ENCODE data around the gene EXOC3L4. TPM values are rescaled to one million over a fixed set of nuclear protein-coding genes. Genes with fewer than 3 reads are reported as not detected.

The EXOC3L4 gene
- total and polyA plus RNA-seq, 9 of the 15 experiments (the other 6 are each of a cell fraction or from before 2014, with no cell fraction given): 0.10 to 6.7 (median 0.98) TPM; not detected in 1

DNA sequence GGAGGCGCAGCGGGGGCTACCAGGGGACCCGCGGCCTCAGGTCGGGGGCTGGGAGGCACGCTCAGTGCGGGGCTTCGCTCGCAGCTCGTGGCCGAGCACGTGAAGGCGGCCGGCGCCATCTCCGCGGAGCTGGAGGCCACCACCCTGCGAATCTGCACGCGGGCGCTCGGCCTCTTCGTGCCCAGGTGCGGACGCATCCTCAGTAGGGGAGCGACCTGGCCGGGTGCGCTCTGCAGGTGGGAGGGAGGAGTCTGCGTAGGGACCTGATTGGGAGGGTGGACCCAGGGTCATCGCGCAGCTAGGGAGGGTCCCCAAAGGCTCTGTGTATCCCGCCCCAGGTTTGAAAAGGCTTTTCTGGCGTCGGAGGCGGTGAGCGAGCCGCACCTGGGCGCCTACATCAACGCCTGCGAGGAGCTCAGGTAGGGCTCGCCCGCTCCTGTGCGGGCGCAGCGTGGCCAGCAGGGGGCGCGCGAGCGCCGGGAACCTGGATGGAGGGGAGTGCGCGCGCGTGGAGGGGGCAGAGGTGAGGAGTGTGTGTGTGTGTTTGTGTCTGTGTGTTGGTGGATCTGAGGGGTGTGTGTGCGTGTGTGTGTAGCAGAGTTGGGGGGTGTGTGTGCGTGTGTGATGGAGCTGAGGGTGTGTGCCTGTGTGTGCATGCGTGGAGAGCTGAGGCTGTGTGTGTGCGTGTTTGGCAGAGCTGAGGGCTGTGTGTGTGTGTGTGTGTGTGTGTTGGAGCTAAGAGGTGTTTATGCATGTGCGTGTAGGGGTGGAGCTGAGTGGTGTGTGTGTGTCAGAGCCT is 10.3 kb downstream of the EXOC3L4 start (continued):
- no peak for TF ChIP-seq BHLHE40 (IDR thresholded peaks at IDR 0.05; ENCODE audit: low read length)
- TF ChIP-seq ELF4 (CRISPR knock-in tag; IDR thresholded peaks at IDR 0.05): peak; percentile 83; the same call in 1 of the 2 replicates
- 0 out of 2 replicates have a peak, but pooled peaks have one; percentile 33 for TF ChIP-seq TARDBP (IDR thresholded peaks at IDR 0.05)
- no peak for TF ChIP-seq MED1 (CRISPR knock-in tag; IDR thresholded peaks at IDR 0.05; ENCODE audit: borderline replicate concordance)
- TF ChIP-seq HDAC2 (IDR thresholded peaks at IDR 0.05): 0 out of 2 replicates have a peak, but pooled peaks have one; percentile 19
- TF ChIP-seq ZNF23 (CRISPR knock-in tag; IDR thresholded peaks at IDR 0.05): no peak
- TF ChIP-seq, protein P1, sequence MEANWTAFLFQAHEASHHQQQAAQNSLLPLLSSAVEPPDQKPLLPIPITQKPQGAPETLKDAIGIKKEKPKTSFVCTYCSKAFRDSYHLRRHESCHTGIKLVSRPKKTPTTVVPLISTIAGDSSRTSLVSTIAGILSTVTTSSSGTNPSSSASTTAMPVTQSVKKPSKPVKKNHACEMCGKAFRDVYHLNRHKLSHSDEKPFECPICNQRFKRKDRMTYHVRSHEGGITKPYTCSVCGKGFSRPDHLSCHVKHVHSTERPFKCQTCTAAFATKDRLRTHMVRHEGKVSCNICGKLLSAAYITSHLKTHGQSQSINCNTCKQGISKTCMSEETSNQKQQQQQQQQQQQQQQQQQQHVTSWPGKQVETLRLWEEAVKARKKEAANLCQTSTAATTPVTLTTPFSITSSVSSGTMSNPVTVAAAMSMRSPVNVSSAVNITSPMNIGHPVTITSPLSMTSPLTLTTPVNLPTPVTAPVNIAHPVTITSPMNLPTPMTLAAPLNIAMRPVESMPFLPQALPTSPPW (CRISPR knock-in tag; IDR thresholded peaks at IDR 0.05): peak; percentile 32; the same call in 1 of the 2 replicates
- no peak for TF ChIP-seq MTF1 (CRISPR knock-in tag; IDR thresholded peaks at IDR 0.05; ENCODE audit: borderline replicate concordance)
- no peak for TF ChIP-seq HNRNPH1 (optimal IDR thresholded peaks at IDR 0.05; ENCODE audit: low read depth, low read length)
- TF ChIP-seq, protein P2, sequence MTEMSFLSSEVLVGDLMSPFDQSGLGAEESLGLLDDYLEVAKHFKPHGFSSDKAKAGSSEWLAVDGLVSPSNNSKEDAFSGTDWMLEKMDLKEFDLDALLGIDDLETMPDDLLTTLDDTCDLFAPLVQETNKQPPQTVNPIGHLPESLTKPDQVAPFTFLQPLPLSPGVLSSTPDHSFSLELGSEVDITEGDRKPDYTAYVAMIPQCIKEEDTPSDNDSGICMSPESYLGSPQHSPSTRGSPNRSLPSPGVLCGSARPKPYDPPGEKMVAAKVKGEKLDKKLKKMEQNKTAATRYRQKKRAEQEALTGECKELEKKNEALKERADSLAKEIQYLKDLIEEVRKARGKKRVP (CRISPR knock-in tag; IDR thresholded peaks at IDR 0.05): no peak
- TF ChIP-seq, protein P3, sequence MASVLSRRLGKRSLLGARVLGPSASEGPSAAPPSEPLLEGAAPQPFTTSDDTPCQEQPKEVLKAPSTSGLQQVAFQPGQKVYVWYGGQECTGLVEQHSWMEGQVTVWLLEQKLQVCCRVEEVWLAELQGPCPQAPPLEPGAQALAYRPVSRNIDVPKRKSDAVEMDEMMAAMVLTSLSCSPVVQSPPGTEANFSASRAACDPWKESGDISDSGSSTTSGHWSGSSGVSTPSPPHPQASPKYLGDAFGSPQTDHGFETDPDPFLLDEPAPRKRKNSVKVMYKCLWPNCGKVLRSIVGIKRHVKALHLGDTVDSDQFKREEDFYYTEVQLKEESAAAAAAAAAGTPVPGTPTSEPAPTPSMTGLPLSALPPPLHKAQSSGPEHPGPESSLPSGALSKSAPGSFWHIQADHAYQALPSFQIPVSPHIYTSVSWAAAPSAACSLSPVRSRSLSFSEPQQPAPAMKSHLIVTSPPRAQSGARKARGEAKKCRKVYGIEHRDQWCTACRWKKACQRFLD (CRISPR knock-in tag; IDR thresholded peaks at IDR 0.05): no peak
- peak; percentile 54; the same call in 1 of the 2 replicates for TF ChIP-seq PHB2 (IDR thresholded peaks at IDR 0.05; ENCODE audit: low read depth)
- TF ChIP-seq, protein P4, sequence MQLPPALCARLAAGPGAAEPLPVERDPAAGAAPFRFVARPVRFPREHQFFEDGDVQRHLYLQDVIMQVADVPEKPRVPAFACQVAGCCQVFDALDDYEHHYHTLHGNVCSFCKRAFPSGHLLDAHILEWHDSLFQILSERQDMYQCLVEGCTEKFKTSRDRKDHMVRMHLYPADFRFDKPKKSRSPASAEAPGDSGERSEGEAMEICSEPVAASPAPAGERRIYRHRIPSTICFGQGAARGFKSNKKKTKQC (CRISPR knock-in tag; IDR thresholded peaks at IDR 0.05): no peak
- TF ChIP-seq KAT8 (IDR thresholded peaks at IDR 0.05; ENCODE audit: low read depth): no peak
- TF ChIP-seq ZNF282 (CRISPR knock-in tag; IDR thresholded peaks at IDR 0.05): no peak
- no peak; the same call in 1 of the 2 replicates for TF ChIP-seq MEF2D (tag; conservative IDR thresholded peaks at IDR 0.05; ENCODE audit: low read depth)
- TF ChIP-seq TOE1 (IDR thresholded peaks at IDR 0.05; ENCODE audit: borderline replicate concordance): peak; percentile 83
- TF ChIP-seq TOE1 (CRISPR knock-in tag; IDR thresholded peaks at IDR 0.05; ENCODE audit: borderline replicate concordance, low read depth): no peak
- no peak for TF ChIP-seq SLC30A9 (CRISPR knock-in tag; IDR thresholded peaks at IDR 0.05)
- TF ChIP-seq, protein P5, sequence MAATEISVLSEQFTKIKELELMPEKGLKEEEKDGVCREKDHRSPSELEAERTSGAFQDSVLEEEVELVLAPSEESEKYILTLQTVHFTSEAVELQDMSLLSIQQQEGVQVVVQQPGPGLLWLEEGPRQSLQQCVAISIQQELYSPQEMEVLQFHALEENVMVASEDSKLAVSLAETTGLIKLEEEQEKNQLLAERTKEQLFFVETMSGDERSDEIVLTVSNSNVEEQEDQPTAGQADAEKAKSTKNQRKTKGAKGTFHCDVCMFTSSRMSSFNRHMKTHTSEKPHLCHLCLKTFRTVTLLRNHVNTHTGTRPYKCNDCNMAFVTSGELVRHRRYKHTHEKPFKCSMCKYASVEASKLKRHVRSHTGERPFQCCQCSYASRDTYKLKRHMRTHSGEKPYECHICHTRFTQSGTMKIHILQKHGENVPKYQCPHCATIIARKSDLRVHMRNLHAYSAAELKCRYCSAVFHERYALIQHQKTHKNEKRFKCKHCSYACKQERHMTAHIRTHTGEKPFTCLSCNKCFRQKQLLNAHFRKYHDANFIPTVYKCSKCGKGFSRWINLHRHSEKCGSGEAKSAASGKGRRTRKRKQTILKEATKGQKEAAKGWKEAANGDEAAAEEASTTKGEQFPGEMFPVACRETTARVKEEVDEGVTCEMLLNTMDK (IDR thresholded peaks at IDR 0.05; ENCODE audit: borderline replicate concordance, insufficient read depth, low read depth, low read length, poor library complexity, severe bottlenecking): peak; percentile 43
- no peak for TF ChIP-seq SETDB1 (IDR thresholded peaks at IDR 0.05; ENCODE audit: low read length)
